Right lobe of liver (tissue), 6 donors: ENCODE measurements around the gene ADCY9. TPM values are rescaled to one million over a fixed set of nuclear protein-coding genes. Genes with fewer than 3 reads are reported as not detected.

Experiments used
- ATAC-seq, 4 donors: fragments of 200-7000 bp; cut with Tn5 transposase; one replicate each; pipeline ENCODE4 v1.9.1; 2020; ENCODE audit warnings: mild to moderate bottlenecking in 4 of 4, moderate library complexity in 4 of 4
- DNase-seq, 3 donors: peaks; one replicate each; pipeline ENCODE4 v3.0.0-alpha.2; 2020
- H3K27ac ChIP-seq, 3 donors: fragments of 200-600 bp; one replicate each; pipeline ENCODE4 v1.8.0; 2022
- H3K27me3 ChIP-seq, 2 donors: fragments of 200-600 bp; one replicate each; pipeline ENCODE4 v1.8.0; 2022
- H3K36me3 ChIP-seq, 4 donors: fragments of 200-600 bp; sonication (generic) in 1 of 4; one replicate each; pipeline versions ENCODE4 v1.5.1 to v1.8.0; 2017 to 2022; ENCODE audit warnings: control low read depth in 1 of 4
- H3K4me1 ChIP-seq, 4 donors: fragments of 200-600 bp; sonication (generic) in 1 of 4; one replicate each; pipeline versions ENCODE4 v1.5.1 to v1.8.0; 2017 to 2022; ENCODE audit warnings: control low read depth in 1 of 4
- H3K4me3 ChIP-seq, 3 donors: fragments of 200-600 bp; one replicate each; pipeline ENCODE4 v1.8.0; 2022
- H3K9me3 ChIP-seq, 4 donors: fragments of 200-600 bp; sonication (generic) in 1 of 4; one replicate each; pipeline versions ENCODE4 v1.5.1 to v1.8.0; 2017 to 2022; ENCODE audit warnings: control low read depth in 1 of 4
- POLR2A ChIP-seq: fragments of 450-650 bp; IDR thresholded peaks from one replicate; pipeline ENCODE4 v1.6.1; 2017; ENCODE audit warnings: antibody characterized with exemption, mild to moderate bottlenecking
- WGBS: methylation state at CpG from one replicate; pipeline ENCODE4 v1.1.6; 2018; ENCODE audit warnings: low coverage, low lambda C conversion rate; ENCODE audit not compliant: insufficient coverage; ENCODE audit errors: missing lambda C conversion rate; 5-methylcytosine and 5-hydroxymethylcytosine counted together
- intact Hi-C, 2 donors: fragments of 100-400 bp; cut with DNase I; formaldehyde crosslinking; loops; one replicate each; pipeline versions ENCODE4 v1.11.2 to v1.14.1; 2022
- total RNA-seq, 6 experiments: library from RNA; depleted of rRNA in 2 of 6; stranded (reverse); fragments of >200 nt in 2 of 6; fragmentation: NEBNext Ultra II Directional in 3 of 6; extraction: Animal tissue kit (Norgen Biotek cat#: 25700) in 3 of 6; gene quantifications; one replicate each; pipeline versions ENCODE4 v1.1.0 to v1.2.4, GENCODE V29; 2016 to 2023
- TF ChIP-seq, protein P1 (sequence below), 4 donors: fragments of 200-600 bp in 3 of 4; fragments of 450-650 bp in 1 of 4; IDR thresholded peaks; one replicate each; pipeline versions ENCODE4 v1.5.1 to v1.8.0; 2016 to 2022; ENCODE audit warnings: antibody characterized with exemption in 4 of 4, mild to moderate bottlenecking in 2 of 4
- donor health status: DM: no; HTN: yes; CAD: no.
- donor health status: DM: no; HTN: no; CAD: no.
- donor health status: DM: no; HTN: no; CAD: no.
- donor health status: DM: no; HTN: yes; CAD: no.
- donor health status: DM: no; HTN: yes; CAD: no.

The ADCY9 gene
- total RNA-seq, 6 experiments from 2014 or later = 17.3 to 41.5 (median 25.6) TPM

DNA sequence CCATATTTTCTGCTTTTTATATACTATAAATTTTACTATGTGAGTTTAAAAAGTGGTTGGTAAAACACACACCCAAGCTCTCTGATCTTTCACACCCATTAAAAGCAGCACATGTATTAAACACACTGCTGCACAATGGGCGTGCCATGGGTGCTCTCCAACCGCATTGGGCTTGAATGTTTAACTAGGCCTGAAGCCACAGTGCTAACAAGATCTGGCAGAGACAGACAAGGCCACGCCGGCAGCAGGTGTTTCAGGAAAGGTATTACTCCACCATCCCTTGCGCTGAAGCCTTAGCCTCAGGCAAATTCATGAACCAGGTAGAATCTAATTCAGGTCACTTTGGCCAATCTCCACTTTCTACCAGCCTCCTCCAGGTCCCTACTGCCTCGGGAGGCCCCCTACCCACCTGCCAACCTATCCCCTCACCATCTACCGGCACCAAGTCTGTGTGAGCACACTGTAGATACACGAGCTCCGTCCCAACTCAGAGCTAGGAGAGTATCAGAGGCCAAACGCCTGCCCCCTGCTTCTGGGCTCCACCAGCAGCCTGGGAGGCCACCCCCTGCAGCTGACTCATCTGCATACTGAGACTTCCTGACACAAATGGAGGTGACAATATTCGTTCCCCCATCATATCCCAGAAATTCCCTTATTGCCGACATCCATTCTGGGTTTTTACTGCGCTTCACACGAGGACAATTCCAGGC lies 95.0 kb downstream of the ADCY9 start:
- peak overlapping the region in 2 of 3 donors; percentile 52 to 74 for H3K27ac ChIP-seq
- no peak for TF ChIP-seq POLR2A
- TF ChIP-seq, protein P1, sequence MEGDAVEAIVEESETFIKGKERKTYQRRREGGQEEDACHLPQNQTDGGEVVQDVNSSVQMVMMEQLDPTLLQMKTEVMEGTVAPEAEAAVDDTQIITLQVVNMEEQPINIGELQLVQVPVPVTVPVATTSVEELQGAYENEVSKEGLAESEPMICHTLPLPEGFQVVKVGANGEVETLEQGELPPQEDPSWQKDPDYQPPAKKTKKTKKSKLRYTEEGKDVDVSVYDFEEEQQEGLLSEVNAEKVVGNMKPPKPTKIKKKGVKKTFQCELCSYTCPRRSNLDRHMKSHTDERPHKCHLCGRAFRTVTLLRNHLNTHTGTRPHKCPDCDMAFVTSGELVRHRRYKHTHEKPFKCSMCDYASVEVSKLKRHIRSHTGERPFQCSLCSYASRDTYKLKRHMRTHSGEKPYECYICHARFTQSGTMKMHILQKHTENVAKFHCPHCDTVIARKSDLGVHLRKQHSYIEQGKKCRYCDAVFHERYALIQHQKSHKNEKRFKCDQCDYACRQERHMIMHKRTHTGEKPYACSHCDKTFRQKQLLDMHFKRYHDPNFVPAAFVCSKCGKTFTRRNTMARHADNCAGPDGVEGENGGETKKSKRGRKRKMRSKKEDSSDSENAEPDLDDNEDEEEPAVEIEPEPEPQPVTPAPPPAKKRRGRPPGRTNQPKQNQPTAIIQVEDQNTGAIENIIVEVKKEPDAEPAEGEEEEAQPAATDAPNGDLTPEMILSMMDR (IDR thresholded peaks at IDR 0.05) = no peak
- WGBS = 48% methylated on average over 13 of the region's 14 CpGs
- H3K9me3 ChIP-seq = no peaks in the 10 kb centered on the region
- DNase-seq = peak; percentile 85 to 92 (median 92)
- intact Hi-C loops = no loop called here
- H3K36me3 ChIP-seq = no peaks in the 10 kb centered on the region
- no peak overlapping the region for H3K4me3 ChIP-seq
- H3K27me3 ChIP-seq = no peaks in the 10 kb centered on the region
- peaks cover 0 to 26% (median 12%) of the 10 kb centered on the region in 4 donors for H3K4me1 ChIP-seq
- peak; percentile 90 to 95 (median 92) for ATAC-seq

- DNase-seq = no peak
- H3K27me3 ChIP-seq = no peaks in the 10 kb centered on the region
- no peaks in the 10 kb centered on the region for H3K36me3 ChIP-seq
- H3K4me3 ChIP-seq = peak overlapping the region; percentile 14 to 49 (median 43)
- intact Hi-C loops = loop anchor here in 1 of 2 donors (10.0 kb wide), 1 partner anchor 85 kb away; no protein-coding TSS in a partner anchor
- TF ChIP-seq, protein P1 (IDR thresholded peaks at IDR 0.05) = no peak
- TF ChIP-seq POLR2A = no peak
- ATAC-seq = peak; percentile 45 to 60 (median 48)
- peak overlapping the region; percentile 52 to 84 (median 61) for H3K27ac ChIP-seq
- peaks cover 0 to 29% (median 13%) of the 10 kb centered on the region in 4 donors for H3K4me1 ChIP-seq
- 10% methylated on average over 5 of the region's 5 CpGs for WGBS
- H3K9me3 ChIP-seq = no peaks in the 10 kb centered on the region
Observed at GRCh38 chr16:4019371-4019791, 96.9 kb downstream of the ADCY9 start.

GRCh38 chr16:4018391-4018790 lies 97.9 kb downstream of the ADCY9 start:
- DNase-seq (peak; percentile 65 to 71 (median 69)), ATAC-seq (peak; percentile 20 to 54 (median 40))
- TF ChIP-seq, protein P1 (IDR thresholded peaks at IDR 0.05) = no peak
- no peak for TF ChIP-seq POLR2A
- intact Hi-C loops = loop anchor here in 1 of 2 donors (10.0 kb wide), 1 partner anchor 86 kb away; no protein-coding TSS in a partner anchor
- Histone ChIP-seq H3K4me3 (no peak overlapping the region), H3K27me3 (no peaks in the 10 kb centered on the region), H3K36me3 (no peaks in the 10 kb centered on the region), H3K9me3 (no peaks in the 10 kb centered on the region), H3K27ac (no peak overlapping the region), H3K4me1 (peaks cover 0 to 33% (median 13%) of the 10 kb centered on the region in 4 donors)
- WGBS = 21% methylated on average over 3 of the region's 12 CpGs

DNA sequence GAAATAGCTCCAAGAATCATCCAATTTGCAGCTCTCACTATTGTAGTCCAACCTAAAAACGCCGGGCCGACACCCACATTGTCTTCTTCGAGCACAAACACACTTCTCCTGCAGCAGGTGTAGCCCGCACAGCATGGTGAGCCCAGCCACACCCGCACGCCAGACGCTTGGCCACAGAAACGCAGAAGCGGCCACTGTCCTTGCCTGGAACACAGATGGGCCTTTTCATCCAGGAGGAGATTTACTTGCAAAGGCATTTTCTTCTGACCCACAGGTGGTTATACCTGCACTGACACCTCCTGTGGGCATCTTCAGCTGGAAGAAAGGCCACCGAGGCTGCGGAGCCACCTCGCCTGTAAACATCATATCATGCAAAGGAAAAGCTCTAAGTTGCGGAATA lies 98.4 kb downstream of the ADCY9 start:
- H3K36me3 ChIP-seq = no peaks in the 10 kb centered on the region
- ATAC-seq (no peak), DNase-seq (no peak)
- H3K9me3 ChIP-seq = no peaks in the 10 kb centered on the region
- no peak overlapping the region for H3K4me3 ChIP-seq
- no peak overlapping the region for H3K27ac ChIP-seq
- TF ChIP-seq POLR2A = no peak
- TF ChIP-seq, protein P1 (IDR thresholded peaks at IDR 0.05) = no peak
- H3K27me3 ChIP-seq = no peaks in the 10 kb centered on the region
- WGBS = 89% methylated on average over 5 of the region's 14 CpGs
- peaks cover 0 to 39% (median 13%) of the 10 kb centered on the region in 4 donors for H3K4me1 ChIP-seq
- intact Hi-C loops = loop anchor here in 1 of 2 donors (10.0 kb wide), 1 partner anchor 87 kb away; no protein-coding TSS in a partner anchor
